ENCODE data around the gene ROR2.
"Not testable (repeated sequence)": the region's sequence is repeated elsewhere in the genome, so short reads cannot be mapped to it uniquely, and the experiment has no call there.

Gene ROR2

DNA sequence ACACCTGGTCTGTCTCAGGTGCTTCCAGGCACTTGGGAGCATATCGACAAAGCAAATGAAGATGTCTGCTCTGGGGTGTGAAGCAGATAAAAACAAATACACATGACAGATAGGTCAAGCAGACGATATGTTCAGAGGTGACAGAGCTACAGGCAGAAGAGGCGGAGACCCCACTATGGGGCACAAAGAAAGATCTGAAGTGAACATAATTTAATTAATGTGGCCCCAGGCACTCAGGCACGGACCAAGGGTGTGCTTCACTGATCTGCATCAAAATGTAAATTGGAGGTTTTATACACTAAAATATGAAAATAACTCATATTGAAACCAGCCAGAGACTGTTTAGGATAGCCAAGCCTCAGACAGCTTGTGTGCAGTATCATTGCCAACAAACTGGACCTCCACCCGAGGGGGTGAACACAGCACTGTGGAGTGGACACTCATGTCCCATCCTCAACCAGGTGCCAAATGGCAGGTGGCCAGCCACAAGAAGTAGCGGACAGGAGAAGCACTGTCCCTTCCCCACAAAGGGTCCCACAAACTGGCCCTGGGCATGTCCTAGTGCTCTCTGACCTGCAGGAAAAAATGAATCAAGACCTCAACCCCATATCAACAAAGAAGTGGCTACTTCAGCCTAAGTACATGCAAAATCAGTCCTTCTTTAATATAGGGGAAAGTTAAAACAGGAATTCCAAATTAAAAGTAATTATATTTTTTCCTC is 29.2 kb downstream of the ROR2 start:
- DNase-seq = no peak

DNA sequence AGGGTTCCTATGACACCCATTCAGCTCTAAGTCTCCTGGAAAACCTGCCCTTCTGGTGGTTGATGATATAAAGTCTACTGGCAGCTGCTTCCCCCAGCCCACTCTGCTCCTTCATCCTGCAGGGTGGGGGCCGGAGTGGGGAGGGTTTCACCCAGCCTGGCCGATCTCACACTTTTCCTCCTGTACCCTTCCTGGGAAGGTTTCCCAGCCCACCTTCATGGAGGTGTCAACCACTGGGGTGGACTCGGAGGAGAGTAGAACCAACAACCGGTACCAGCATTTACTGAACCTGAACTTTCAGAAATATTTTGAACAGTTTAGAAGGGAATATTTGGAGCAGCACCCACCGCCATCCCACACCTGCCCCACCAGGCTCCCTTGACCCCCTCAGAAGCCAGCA is 30.4 kb downstream of the ROR2 start:
- DNase-seq = no peak

DNA sequence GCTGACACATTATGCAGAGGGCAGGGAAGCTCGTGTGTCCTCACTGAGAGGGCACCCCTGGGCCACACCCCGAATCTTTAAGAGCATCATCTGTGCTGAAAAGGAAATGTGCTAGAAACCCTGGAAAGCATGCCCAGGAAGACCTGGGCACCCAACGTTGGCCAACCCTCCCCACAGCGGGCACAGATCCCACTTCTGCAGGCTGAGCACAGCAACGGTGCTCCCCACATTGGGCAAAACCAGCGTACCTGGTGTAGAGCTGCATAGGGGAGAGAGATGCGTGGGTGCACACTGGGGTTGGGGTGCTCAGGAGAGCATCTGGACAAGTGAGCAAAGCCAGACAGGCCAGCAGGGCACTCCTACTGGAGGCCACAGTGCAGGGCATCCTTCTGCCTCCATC is 32.6 kb downstream of the ROR2 start:
- DNase-seq = no peak

DNA sequence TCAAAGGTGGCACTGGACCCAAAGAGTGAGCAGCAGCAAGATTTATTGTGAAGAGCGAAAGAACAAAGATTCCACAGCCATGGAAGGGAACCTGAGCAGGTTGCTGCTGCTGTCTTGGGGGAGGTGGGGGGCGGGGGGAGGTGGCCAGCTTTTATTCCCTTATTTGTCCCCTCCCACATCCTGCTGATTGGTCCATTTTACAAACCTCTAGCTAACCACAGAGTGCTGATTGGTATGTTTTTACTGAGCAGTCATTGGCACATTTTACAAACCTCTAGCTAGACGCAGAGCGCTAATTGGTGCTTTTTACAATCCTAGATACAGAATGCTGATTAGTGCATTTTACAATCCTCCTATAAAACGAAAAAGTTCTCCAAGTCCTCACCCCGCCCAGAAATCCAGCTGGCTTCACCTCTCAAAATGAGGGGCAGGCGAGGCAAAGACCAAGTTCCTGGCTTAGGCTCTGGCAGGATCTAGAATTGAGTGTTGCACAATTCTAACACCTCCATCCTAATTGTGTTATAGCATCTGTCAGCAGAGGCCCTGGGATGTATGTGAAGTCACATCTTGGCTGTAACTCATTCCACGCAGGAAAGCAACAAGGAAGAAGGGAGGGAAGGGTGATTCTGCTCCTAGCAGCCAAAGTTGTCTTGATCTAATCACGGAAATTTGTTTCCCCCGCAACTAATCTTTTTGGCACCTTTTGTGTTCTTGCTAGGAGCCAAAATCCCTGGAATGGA is 34.3 kb downstream of the ROR2 start:
- DNase-seq = no peak

DNA sequence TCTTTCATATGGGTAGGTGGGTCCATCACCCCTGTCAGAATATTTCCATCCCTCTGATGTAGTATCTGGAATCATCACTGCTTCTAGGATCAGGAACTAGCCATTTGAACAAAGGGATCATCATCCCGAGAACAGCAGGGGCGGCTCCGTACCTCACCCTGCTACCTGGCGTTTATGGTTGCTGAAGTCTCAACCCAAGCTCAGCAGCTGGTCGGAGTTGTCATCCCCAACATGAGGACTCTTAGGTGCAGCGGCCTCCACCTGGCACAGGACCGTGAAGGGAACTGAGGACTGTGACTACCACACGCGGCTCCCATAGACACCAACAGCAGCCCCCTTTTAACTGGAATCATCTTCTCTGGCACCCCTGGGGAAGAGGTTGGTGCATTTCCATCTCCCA is 35.1 kb downstream of the ROR2 start:
- DNase-seq = no peak

DNA sequence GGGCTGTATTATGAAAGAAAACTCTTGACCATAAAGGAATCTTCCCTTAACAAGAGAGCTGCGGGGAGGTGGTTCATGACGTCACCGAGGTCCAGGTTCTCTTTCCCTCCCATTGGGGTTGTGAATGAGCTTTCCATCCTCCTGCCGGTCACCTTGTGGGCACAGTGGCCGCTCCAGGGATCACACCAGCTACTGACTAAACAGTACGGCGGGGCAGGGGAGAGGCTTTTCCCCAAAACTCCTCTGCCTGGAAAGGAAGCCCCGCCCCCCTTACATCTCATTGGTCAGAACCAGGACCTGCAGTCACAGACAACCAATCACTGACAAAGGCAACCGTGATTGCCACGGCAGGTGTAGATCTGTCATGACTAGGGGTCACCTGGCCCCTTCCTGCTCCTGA is 35.6 kb downstream of the ROR2 start:
- DNase-seq = no peak

DNA sequence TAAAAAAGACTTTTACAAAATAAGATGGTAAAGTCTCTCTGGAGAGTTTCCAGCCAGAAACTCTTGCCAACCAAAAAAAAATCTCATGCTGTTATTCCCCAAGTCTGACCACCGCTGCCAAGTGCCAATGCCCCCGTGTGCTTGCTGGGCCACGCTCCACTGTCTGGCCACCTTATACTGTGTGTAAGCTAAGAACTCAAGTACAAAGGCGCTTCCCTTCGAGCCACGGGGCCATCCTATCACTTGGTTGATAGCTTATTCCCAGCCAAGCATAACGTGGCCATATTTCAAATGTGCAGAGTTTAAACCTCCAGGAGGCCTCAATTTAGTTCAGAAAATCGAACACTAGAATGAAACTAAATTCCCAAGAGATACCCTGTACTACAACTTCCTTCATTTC is 36.0 kb downstream of the ROR2 start:
- DNase-seq = no peak

DNA sequence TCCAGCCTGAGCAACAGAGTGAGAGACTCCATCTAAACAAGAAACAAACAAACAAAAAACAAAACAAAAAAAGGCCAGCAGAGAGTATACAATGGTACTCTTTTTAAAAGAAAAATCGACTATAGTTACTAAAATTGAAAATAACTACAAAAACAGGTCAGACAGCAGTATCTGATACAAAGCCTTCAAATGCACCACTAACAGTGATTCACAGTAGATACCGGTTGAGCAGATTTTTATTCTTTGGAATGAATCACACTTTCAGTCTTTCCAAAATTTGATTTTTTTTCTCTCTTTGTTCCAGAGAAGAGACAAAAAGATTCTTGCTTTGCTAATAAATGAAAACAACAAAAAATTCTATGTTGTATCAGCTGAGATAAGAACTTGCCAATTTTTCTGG is 36.9 kb downstream of the ROR2 start:
- no peak for DNase-seq

DNA sequence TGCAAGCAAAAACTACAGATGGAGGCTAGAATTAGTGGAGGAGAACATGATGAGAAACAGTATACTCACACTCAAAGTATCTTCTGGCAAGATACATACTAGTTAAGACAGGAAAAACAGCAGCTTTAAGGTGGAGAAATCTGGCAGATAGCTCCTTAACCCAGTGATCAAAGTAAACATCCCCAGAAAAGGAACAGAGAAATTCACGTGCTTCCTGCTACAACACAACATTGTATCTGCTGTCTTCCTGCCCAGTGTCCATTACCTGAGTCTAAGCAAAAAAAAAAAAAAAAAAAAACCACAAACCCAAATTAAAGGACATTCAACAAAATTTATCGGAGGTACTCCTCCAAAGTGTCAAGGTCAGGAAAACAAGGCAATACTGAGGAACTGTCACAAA is 38.4 kb downstream of the ROR2 start:
- DNase-seq = no peak

DNA sequence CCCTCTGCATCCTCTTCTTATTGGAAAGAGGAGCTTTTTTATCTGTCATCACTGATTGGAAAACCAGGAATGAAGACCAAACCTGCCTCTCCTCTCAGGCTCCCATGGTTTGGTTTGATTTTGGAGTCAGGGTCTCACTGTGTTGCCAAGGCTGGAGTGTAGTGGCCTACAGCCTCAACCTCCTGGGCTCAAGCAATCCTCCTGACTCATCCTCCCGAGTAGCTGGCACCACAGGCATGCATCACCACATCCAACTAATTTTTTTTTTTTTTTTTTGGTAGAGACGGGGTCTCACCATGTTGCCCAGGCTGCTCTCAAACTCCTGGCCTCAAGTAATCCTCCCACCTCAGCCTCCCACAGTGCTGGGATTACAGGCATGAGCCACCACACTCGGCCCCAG is 40.8 kb downstream of the ROR2 start:
- not testable (repeated sequence) for DNase-seq

DNA sequence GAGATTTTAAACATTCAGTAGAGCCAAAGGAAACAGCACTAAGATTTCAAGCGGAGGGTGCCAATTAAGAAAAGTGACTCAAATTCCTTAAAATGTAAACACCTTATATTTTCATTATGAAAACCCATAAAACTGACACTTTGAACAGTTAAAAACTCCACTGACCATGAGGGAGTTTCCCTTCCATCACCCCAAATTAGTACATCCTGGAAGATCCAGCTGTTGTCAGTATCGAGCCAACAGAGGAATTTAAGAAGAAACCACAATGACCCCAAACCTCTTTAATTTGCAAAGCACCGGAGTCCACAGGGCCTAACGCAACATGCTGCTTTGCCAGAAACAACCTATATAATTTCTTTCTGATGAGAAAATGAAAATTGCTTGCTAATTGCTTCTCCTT is 41.3 kb downstream of the ROR2 start:
- DNase-seq = no peak

DNA sequence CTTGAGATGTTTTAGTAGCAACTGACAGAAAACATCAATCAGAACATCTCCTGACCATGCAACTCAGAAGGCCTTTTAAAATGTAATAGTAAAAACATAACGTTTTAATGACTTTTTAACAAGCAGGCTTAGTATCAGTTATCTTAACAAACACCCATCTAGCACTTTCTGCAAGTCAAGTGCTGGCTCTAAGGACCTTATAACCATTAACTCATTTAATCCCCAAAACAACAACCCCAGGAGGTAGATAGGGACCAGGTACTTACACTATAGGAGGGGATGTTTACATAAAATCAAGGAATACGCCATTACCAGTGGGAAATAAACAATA is 41.8 kb downstream of the ROR2 start:
- DNase-seq = no peak

DNA sequence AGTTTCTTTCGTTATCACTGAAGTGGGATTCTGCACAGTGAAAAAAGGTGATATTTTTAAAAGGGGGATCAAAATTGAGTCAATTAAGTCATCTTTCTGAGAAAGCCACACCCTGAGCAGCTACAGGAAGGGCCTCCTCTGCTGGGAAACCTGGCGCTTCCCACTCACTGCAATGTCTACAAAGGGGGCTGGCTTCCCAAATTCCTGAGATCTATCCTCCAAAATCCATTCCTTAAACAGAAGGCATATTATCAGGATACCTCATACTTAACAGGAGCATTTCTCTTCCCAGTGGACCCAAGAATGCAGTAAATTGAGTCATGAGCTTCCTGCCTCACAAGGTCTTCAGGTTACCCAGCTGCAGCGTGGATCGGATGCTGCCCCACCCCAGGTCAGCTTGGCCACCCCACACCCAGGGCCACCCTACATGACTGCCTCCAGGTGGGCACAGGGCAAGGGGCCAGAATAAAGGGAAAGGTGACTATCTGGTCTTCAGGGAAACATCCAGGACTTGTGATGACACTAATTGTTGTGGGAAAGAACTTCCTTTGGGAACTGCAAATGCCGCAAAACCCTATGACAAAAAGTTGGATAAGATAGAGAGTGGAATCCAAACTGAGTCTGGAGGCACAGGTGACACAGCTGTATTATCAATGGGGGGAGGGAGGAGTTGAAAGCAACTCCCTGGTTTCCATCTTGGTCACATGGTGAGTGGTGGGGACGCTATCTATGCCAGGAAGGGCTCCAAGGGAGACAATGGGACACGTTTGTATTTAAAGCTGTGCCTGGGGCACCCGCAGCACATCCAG is 42.3 kb downstream of the ROR2 start:
- DNase-seq = no peak

DNA sequence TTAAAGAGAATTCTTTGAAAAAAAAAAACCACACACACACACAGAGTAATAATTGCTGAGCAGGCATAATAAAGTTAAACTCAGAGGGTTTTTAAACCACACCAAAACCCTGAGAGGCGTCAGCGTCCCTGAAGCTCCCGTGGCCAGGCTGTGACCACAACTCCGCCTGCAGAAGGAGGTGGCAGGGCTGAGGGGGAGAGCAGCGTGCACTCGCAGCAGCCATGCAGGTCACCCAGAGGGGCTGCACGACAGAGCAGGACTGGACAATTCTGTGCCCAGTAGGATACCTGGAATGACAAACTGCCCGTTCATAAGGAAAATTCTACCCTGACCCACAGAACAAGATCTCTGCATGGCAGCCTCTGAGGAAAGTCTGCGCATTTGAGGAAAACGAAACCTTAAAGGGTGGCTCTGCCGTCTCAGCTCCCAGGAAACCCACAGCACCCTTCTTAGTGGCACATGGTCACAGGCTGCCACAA is 44.0 kb downstream of the ROR2 start:
- DNase-seq = no peak

DNA sequence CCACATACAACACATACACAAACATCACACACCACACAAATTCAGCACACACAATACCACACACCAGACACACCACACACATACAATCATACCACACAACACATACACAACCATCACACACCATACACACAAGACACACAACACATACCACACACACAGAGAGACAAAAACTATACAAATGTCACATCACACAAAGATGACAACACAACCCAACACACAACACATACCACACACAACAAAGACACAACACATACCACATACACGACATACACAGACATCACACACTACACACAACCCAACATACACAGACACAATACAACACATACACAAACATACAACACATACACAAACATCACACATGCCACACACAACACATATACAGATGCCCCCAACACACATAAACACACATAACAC is 44.8 kb downstream of the ROR2 start:
- DNase-seq = no peak

DNA sequence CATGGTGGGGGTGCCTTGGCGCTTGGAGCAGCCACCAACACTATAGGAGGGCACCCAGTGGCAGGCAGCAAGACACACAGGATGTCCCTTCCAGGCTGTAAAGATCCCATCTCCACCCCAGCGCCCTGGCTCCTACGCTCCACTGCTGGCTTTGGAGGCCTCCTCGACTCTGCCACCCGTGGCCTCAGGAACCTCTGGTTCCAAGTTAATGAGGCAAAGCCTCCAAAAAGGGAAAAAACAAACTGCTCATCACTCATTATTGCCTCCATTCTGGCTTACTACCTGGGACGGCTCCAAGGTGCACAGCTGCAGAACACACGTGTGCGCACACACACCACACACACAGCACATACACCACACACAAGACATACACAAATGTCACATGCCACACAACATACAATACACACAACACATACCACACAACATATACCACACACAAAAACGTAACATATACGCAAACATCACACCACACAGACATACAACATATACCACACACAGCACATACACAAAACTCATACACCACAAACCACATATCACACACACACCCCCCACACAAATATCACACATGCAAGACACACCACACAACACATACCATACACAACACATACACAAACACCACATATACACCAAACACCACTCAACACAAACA is 45.3 kb downstream of the ROR2 start:
- no peak for DNase-seq

DNA sequence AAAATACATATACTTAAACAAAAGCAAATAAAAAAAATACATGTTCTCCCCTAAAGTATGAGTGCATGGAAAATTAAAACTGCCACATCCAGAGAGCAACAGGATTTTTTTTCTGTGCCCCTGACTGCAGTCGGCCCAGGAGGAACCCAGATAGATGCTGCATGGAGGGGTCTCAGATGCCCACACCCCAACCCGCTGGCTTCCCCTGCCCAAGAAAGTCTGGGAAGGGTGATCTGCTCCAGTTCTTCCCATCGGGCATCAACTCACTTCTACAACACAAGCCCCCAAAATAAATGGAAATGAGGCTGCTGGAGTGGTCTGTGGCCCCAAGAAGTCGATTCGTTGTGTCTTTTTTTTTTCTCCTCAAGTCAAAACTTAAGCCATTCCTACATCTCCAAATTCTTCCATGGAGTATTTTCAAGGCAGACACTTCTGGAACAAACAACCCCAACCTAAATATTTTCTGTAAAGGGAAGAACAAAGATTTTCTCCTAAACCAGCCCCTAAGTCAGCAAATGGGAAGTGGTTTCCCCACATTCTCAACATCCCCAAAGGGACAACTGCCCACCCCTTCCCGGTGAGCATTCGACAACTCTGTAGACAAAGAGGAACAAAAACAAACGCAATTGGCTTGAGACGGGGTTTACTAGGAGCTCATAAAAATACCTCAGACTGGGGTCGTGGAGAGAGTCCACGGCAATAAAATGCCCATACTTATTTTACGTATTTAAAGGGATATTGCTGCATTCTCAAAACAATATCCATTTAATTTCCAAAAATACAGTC is 46.7 kb downstream of the ROR2 start:
- DNase-seq = no peak

DNA sequence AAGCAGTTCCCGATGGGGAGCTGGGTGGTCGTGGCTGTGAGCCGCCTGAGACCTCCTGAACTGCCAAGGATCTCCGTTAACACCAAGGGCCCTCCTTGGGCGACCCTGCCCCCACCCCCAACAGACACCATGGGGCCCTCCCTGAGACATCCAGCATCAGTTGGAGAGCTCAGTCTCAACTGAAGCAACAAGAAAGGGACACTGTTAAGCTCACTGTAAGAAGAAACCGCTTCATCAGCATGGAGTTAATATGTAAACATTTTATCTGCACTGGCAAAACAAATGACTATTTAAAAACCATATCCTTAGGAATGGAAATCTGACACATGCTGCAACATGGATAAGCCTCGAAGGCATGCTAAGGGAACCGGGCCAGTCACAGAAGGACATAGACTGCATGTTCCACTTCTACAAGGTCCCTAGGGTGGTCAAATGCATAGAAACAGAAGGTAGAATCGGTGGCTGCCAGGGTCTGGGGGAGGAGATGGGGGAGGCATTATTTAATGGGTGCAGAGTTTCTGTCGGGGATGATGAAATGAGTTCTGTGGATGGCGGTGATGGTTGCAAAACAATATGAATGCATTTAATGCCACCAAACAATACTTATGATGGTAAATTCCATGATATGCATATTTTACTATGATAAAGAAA is 47.4 kb downstream of the ROR2 start:
- no peak for DNase-seq

DNA sequence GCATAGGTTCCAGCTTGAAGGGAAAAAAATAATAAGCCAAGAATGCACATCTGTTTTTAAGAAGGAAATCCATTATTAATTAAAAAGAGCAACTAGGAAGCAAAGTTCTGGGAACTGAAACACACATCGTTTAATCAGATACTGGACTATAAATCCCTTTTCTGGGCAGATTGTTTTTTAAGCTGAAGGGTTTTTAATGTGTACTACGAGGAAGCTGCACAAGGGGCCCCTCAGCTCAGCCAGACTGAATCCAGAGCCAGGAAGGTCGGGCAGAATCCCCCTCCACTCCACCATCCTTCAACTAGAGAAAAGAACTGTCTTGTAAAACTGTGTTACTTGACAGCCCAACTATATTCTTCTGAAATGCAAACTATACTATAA is 49.2 kb downstream of the ROR2 start:
- DNase-seq = no peak

DNA sequence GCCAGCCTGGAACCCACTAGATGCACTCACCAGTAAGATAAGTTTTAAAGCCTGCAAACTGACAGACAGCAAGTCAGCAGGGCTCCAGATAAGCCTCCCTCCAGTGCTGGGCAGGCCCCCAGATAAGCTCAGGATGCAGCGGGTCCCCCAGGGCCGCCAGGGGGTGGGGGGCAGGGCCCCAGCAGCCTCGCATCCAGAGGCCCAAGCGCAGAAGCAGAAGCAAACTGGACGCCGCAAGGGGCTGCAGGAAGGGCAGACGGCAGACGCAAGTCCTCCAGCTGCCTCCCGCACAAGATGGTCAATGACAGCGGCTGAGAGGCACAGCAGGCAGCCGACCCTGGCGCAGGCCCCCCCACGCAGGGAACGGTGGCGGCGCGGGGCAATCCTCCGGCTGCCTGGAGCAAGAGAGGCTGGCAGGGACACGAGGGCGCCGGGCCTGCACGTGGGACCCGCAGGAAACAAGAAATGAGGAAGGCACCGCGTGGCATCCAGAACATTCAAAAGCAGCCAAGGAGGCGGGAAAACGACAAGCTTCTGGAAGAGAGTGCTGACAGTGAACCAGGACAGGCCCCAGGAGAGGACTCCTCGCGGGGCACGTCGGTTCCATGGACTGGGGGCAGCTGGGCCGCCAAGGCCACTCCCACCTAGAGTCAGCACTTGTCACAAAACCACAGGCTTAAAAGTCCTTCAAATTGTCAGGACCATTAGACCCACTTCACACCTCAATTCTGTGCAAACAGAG is 49.8 kb downstream of the ROR2 start:
- DNase-seq = no peak

DNA sequence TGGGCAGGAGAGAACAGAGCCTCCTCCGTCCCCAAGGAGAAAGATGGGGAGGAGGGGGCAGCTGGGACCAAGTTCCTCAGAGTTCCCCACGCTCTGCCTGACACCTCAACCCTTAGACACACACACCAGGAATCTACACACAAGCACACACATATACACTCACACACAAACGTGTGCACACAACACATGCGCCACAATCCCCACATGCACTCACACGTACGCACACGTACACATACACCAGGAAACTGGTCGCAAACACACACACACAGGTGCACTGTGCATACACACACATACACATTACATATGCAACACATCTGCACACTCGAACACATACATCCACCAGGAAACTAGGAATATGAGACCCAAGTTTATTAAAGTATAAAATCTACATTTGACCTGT is 50.4 kb downstream of the ROR2 start:
- no peak for DNase-seq

DNA sequence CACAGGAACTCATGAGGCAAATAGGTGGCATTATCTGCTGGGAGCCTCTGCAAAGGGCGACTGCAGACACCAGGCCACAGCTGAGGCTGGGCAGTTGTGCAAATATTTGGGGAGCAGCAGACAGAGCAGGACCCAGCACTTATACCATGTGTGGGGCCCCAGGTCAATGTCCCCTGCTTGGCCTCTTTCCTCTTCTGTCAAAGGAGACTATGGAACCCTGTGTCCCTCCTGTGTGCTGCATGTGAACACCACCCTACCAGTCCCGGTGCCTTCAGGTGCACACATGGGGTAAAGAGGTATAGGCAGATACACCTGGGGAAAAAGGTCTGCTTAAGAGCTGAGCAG is 50.8 kb downstream of the ROR2 start:
- DNase-seq = no peak

All from NCI-H146 (cell line).